NT2/D1 (cell line): ENCODE data around the gene ANXA10.

Experiments used
- SUZ12 ChIP-seq: IDR thresholded peaks from 2 replicates; pipeline ENCODE4 v1.6.1; 2011; ENCODE audit not compliant: insufficient read length, insufficient read depth; ENCODE audit errors: extremely low read depth
- YY1 ChIP-seq: IDR thresholded peaks from 2 replicates; pipeline ENCODE4 v1.6.1; 2011; ENCODE audit not compliant: insufficient read length, insufficient read depth
- ZNF274 ChIP-seq: IDR thresholded peaks from 2 replicates; pipeline ENCODE4 v1.6.1; 2011; ENCODE audit warnings: mild to moderate bottlenecking, low read depth, low read length

GRCh38 chr4:168063031-168063430 lies 29.3 kb upstream of the ANXA10 start:
- TF ChIP-seq YY1 (no peak), SUZ12 (no peak), ZNF274 (no peak)
